NCI-H345 treated with DMSO at 0.1 percent for 48 hours (cell line): ENCODE data around the gene AQP6.
"Not testable (repeated sequence)": the region's sequence is repeated elsewhere in the genome, so short reads cannot be mapped to it uniquely, and the experiment has no call there.

Source experiments
- DNase-seq: peaks from one replicate; lab custom pipeline; 2025; ENCODE audit not compliant: unreplicated experiment; lab: John Stamatoyannopoulos, UW

The AQP6 gene

GRCh38 chr12:49987625-49988303 lies 15.0 kb downstream of the AQP6 start:
- DNase-seq = no peak

GRCh38 chr12:49989400-49989799 lies 16.7 kb downstream of the AQP6 start:
- DNase-seq = not testable (repeated sequence)

GRCh38 chr12:49990273-49990672 lies 17.5 kb downstream of the AQP6 start:
- no peak for DNase-seq

- DNase-seq = no peak
These were observed 25.7 kb downstream of the AQP6 start for GRCh38 chr12:49998453-49998852.

GRCh38 chr12:50003595-50003994 lies 30.8 kb downstream of the AQP6 start:
- no peak for DNase-seq

GRCh38 chr12:50004696-50005095 lies 31.9 kb downstream of the AQP6 start:
- no peak for DNase-seq

- no peak for DNase-seq
These were observed 32.4 kb downstream of the AQP6 start for GRCh38 chr12:50005175-50005574.

GRCh38 chr12:50006280-50006679 lies 33.5 kb downstream of the AQP6 start:
- no peak for DNase-seq

GRCh38 chr12:50006754-50007442 lies 34.2 kb downstream of the AQP6 start:
- DNase-seq = no peak

- no peak for DNase-seq
These were observed 40.8 kb downstream of the AQP6 start for GRCh38 chr12:50013361-50014147.

GRCh38 chr12:50014342-50014741 lies 41.6 kb downstream of the AQP6 start:
- DNase-seq = no peak

- no peak for DNase-seq
These were observed 44.0 kb downstream of the AQP6 start for GRCh38 chr12:50016501-50017475.

GRCh38 chr12:50017641-50018040 lies 44.9 kb downstream of the AQP6 start:
- no peak for DNase-seq

- DNase-seq = no peak
These were observed 45.4 kb downstream of the AQP6 start for GRCh38 chr12:50018154-50018553.

- DNase-seq = no peak
These were observed 46.2 kb downstream of the AQP6 start for GRCh38 chr12:50018968-50019367.

GRCh38 chr12:50019524-50019923 lies 46.8 kb downstream of the AQP6 start:
- no peak for DNase-seq

GRCh38 chr12:50021031-50021430 lies 48.3 kb downstream of the AQP6 start:
- DNase-seq = no peak

GRCh38 chr12:50022903-50023302 lies 50.2 kb downstream of the AQP6 start:
- DNase-seq = no peak

- no peak for DNase-seq
These were observed 51.5 kb downstream of the AQP6 start for GRCh38 chr12:50024227-50024626.

- DNase-seq = no peak
These were observed 52.0 kb downstream of the AQP6 start for GRCh38 chr12:50024805-50025186.
